ENCODE measurements around the gene SPINK8.
A peak's percentile ranks its signal among the peaks of the same experiment; 100 is the strongest.

Gene SPINK8

GRCh38 chr3:48320996-48321395, 12.5 kb downstream of the SPINK8 start:
- peak; percentile 11 for DNase-seq (ENCODE audit: low spot score)

- DNase-seq (ENCODE audit: low spot score): no peak
Measured at GRCh38 chr3:48318713-48319468, 14.6 kb downstream of the SPINK8 start.

DNA sequence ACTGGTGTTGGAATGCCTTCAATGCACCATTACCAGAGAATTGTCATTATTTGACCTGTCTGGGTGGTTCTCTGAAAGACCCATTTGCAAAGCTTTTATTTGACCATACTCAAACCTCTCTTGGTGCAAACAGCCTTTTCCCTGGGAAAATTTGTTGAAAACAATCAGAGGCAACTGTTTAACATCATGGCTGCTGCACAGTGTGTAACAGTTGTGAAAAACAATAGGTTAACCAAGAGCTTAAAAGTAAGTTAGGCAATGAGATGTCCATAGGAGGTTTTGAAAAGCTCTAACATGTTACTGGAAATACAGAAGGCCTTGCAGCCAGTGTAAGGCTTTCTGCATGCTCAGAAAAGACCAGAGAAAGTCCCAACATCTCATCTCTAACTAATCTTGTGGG, 18.9 kb downstream of the SPINK8 start:
- no peak for DNase-seq (ENCODE audit: low spot score)

- no peak for DNase-seq (ENCODE audit: low spot score)
Measured at GRCh38 chr3:48306860-48307530, 26.5 kb downstream of the SPINK8 start.

- DNase-seq (ENCODE audit: low spot score): no peak
Measured at GRCh38 chr3:48306290-48306689, 27.2 kb downstream of the SPINK8 start.

GRCh38 chr3:48305396-48305795, 28.1 kb downstream of the SPINK8 start:
- no peak for DNase-seq (ENCODE audit: low spot score)

- no peak for DNase-seq (ENCODE audit: low spot score)
Measured at GRCh38 chr3:48303021-48303420, 30.4 kb downstream of the SPINK8 start.

GRCh38 chr3:48301800-48302166, 31.7 kb downstream of the SPINK8 start:
- no peak for DNase-seq (ENCODE audit: low spot score)

GRCh38 chr3:48301020-48301799, 32.3 kb downstream of the SPINK8 start, which contains the start of gene NME6:
Gene NME6 (minus strand): TSS chr3:48301367.
- DNase-seq (ENCODE audit: low spot score): peak; percentile 84

DNA sequence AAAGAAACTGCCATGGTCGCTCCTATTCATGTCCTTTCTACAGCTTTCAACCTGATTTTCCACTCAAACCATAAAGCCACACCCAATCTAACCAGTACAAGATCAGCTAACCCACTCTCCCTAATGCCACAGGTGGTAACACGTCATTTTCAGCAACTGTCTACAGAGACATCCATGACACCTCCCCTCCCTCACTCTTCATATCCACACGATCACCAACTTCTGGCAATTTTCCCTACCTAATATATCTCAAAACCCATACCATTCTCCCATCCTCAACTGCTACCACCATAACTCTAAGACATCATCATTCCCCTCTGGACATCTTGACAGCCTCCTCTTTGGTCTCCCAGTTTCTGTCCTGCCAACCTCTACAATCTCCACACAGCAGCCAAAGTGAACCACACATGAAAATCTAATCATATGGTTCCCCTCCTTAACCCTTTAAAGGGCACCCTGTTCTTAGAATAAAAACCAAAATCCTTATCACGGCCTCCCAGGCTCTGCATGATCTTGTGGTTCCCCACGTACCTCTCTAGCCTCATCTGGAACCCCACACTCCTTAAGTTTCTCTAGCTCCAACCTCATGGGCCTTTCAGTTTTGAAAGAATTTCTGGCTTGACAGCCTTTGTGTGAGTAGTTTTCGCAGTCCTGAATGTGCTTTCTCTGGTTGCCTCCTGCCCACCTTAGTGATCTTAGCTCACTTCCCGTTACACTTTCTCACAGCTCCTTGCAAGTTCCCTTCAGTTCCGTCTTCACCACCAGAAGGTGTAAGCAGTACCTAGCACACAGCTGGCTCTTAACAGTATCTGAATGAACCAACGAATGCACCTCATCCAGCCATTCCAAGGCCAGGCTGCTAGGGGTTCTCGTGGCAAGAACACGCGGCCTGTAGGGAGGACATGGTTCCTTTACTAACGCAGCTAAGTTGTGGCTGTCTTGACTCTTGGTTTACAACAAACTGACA, 33.4 kb downstream of the SPINK8 start:
- DNase-seq (ENCODE audit: low spot score): peak; percentile 40

DNA sequence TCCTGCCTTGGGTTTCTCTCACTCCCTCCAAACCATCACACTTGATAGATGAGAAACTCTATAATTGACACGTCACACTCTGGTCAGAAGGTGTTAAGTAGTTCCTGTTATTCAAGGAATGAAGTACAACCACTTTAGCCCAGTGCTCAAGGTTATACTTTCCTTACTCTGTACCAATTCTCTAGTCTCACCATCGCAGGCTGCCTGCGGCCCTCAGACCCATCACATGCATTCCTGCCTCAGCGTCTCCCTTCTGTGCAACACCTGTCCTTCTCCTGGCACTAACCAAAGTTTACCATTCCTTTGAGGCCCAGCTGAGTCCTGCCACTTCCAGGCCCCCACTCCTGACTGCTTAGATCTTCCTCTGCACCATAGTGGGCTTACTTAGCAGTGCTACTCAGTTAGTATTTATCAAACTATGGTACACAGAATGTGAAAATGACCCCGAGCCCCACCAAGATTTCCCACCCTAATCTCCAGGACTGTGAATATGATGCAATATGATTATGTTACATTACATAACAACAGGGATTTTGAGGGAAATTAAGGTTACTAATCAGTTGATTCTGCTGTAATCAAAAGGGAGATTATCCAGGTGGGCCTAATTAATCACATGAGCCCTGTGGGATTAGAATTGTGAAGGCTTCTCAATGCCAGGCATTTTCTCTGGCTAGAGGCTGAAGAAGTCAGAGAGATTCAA, 36.2 kb downstream of the SPINK8 start:
- no peak for DNase-seq (ENCODE audit: low spot score)

GRCh38 chr3:48296699-48297098, 36.8 kb downstream of the SPINK8 start:
- no peak for DNase-seq (ENCODE audit: low spot score)

DNA sequence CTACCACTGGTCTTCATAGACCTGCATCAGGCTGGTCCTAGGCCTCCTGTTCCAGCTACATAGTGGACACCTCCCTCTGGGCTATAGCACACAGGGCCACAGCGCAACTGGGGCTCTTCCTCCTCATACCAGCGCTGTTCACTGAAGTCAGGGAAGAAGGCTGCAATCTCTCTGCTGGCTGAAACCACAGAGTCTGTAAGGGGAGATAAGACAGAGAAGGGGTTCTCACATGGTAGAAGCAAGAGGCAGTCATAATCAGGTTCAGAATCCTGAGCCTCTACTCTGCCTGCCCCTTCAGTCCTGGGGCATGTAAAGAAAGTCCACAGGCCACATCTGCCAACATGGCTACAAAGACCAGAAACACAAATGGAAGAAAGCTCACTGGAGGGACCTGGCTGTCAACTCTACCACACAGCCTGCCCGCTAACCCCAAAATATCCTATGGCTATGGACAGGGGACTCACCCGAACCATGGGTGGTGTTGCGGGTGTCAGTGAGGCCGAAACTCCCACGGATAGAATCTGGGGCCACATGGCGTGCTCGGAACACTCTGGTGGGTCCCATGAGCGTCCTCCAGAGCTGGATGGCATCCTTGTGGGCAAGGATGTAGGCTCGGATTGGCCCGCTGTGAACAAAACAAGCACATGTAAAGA, 38.7 kb downstream of the SPINK8 start:
- no peak for DNase-seq (ENCODE audit: low spot score)

DNA sequence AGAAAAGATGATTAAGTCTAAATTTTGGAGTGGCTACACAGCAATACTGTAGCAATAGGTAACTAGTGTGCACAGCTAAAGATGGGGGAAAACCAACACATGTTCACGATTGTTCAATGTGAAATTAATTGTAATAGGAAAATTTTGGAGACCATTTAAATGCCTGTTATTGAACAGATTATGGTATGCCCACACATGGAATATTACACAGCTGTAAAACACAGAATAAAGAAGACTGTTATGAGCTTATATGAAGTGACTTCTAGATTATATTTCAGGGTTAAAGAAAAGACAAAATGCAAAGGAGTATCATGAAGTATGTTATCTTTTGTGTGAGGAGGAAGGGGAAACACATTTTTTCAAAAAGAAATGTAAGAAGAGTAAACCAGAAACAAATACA, 43.8 kb downstream of the SPINK8 start:
- no peak for DNase-seq (ENCODE audit: low spot score)

DNA sequence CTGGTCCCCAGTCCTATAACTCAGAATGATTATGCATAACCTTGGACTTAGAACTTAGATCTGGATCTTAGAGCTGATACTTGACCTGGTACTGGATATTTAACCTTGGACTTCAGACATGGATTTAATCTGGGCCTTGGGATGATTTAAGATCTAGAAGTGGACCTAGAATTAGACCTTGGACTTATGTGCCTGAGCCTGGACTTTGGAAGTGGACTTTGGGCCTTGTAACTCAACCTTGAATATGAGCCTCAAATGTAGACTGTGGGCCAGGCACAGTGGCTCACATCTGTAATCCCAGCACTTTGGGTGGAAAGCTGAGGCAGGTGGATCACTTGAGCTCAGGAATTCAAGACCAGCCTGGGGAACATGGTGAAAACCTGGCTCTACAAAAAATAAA, 46.4 kb downstream of the SPINK8 start:
- DNase-seq (ENCODE audit: low spot score): no peak

- no peak for DNase-seq (ENCODE audit: low spot score)
Measured at GRCh38 chr3:48286308-48286707, 47.2 kb downstream of the SPINK8 start.

DNA sequence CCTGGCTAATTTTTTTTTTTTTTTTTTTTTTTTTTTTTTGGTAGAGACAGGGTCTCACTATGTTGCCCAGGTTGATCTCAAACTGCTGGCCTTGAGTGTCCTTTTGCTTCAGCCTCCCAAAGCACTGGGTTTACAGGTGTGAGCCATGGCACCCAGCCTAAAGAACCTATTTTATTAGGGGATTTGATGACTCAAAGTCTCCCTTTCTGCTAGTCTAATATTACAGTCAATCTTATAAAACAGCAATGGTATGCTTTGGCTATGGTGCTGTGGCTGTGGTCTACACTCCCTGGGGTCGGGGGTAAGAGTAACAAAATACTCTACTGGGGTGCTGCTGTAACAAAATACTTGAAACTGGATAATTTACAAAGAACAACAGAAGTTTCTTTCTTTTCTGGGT, 47.8 kb downstream of the SPINK8 start:
- no peak for DNase-seq (ENCODE audit: low spot score)

GRCh38 chr3:48285132-48285531, 48.3 kb downstream of the SPINK8 start:
- DNase-seq (ENCODE audit: low spot score): no peak

- no peak for DNase-seq (ENCODE audit: low spot score)
Measured at GRCh38 chr3:48280881-48281280, 52.6 kb downstream of the SPINK8 start.

DNA sequence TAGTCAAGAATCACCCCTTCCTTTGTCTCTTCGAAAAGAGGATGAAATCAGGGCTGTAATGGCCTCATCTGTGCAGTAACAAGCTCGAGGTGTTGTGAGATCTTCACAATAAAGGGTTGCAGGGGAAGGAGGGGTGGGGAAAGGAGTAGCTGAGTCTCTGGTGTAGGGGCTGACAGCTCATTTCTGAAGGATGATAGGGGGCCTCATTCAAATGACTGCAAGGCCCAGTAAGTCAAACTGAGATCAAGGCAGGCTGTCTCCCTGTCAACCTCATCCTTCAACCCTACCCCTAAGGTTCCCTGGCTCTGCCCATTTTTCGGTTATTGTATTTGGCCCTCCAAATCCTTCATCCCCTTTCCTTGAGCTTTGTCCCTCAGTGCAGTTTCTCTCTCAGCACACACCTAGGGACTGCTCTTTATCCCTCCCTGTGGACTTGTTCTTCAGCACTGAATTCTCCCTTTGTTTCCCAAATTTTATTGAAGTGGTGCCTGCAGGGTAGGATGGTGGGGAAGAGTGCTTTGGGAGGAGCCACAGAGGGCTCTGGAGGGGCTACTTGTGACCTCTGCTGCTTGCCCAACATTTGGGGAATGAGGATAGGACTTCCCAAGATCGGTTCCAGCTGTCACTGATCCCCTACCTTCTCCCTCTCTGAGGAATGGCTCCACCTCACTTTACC, 54.4 kb downstream of the SPINK8 start:
- no peak for DNase-seq (ENCODE audit: low spot score)
